ENCODE data around the gene NR2F2.

Gene NR2F2

DNA sequence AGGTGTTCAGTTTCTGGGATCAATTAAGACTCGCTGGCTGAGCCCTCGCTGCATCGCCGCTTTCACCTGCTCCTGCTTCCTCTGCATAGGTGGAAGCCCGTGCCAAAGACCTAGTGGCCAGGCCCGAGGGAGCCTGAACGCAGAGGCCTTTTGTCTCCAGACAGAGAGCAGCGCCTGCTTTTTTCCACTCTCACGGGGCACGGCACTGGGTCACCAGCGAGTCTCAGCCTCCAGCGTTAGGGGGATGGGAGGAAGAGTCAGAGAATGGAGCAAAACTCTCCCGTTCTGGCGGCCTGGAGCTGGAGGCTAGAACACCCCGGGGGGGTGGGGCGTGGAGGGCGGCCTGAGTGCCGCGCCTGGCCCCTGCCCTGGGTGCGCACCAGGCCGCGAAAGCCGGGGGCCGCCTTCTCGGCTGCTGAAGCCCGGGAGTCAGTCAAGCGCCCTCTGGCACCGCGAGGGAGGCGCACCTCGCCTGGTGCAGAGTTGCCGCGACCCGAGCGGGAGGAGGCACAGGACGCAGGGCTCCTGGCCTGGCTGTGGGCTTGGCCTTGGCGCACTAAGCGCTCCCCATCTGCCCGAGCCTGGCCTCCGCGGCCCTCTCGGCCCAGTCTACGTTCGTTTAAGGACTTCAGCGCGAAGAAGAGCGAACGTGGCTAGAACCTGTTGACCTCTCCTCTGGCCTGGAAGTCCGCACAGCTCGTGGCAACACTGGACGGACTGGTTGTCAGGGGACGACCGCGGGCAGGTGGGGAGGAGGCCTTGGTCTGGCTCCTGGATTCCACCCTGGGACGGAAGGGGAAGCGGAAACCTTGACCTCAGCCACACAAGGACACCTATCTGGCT is 21.5 kb downstream of the NR2F2 start:
- TF ChIP-seq, protein P1, sequence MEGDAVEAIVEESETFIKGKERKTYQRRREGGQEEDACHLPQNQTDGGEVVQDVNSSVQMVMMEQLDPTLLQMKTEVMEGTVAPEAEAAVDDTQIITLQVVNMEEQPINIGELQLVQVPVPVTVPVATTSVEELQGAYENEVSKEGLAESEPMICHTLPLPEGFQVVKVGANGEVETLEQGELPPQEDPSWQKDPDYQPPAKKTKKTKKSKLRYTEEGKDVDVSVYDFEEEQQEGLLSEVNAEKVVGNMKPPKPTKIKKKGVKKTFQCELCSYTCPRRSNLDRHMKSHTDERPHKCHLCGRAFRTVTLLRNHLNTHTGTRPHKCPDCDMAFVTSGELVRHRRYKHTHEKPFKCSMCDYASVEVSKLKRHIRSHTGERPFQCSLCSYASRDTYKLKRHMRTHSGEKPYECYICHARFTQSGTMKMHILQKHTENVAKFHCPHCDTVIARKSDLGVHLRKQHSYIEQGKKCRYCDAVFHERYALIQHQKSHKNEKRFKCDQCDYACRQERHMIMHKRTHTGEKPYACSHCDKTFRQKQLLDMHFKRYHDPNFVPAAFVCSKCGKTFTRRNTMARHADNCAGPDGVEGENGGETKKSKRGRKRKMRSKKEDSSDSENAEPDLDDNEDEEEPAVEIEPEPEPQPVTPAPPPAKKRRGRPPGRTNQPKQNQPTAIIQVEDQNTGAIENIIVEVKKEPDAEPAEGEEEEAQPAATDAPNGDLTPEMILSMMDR (IDR thresholded peaks at IDR 0.05; ENCODE audit: insufficient read depth, low read depth, low read length, missing control alignments): no peak
- DNase-seq (ENCODE audit: low read depth): no peak
- no peak overlapping the region for H3K4me3 ChIP-seq (ENCODE audit: low read depth, low read length)

DNA sequence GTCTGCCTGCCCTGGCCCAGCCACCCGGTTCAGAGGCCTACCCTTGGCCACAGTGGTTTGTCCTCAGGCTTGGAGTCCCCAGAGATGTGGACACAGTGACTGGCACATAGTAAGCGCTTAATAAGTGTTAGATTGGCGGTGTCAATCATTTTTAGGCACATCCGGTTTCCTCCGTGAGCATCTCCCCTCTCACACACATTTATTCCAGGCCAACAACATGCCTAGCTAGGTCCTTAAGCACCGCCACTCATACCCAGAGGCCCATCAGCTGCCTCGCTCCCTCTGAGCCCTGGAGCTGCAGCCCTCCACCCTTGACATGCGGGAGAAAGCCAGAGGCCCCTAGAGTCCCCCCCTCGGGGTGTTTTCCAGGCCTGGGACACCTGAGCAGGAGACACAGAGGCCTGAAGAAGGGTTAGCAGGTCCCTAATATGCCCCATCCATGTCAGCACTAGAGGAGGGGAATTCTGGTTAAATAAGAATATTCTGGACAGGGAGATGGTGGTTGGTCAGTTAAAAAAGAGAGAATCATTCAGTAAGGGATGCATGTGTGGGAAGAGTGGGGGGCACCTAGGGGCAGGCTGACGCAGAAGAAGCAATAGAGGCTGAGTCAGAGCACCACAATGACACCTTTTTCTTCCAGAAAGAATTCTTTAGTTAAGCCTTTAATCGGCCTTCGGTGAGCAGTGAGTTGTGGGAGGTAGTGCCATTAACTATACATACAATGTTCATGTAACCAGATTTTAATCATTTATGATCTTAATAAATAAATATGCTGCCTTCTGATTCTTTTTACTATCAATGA is 22.3 kb downstream of the NR2F2 start:
- DNase-seq (ENCODE audit: low read depth): no peak
- no peak overlapping the region for H3K4me3 ChIP-seq (ENCODE audit: low read depth, low read length)
- TF ChIP-seq, protein P1 (IDR thresholded peaks at IDR 0.05; ENCODE audit: insufficient read depth, low read depth, low read length, missing control alignments): no peak

DNA sequence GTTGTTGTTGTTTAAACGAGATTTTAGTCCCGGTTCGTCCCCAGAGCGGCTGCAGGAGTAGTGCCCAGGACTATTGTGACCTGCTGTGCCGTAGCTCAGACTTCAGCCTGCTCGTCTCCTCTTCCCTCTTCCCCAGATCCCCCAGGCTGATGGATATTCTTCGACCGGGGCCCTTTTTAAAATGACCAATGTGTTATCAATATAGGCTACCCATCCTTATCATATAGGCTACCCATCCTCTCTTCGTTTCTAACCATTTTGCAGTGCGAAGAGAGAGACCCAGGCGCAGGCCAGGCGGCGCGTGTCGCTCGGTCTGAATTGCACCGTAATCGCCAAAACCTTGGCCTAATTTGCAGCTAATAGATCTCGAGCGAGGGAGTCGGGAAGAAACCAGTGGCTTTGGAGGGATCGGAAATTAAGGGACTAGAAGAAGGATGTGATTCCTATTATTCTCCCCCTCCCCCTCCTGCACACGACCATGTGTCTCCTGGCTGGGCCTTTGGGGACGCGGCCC is 23.0 kb downstream of the NR2F2 start:
- TF ChIP-seq, protein P1 (IDR thresholded peaks at IDR 0.05; ENCODE audit: insufficient read depth, low read depth, low read length, missing control alignments): no peak
- no peak overlapping the region for H3K4me3 ChIP-seq (ENCODE audit: low read depth, low read length)
- DNase-seq (ENCODE audit: low read depth): no peak

DNA sequence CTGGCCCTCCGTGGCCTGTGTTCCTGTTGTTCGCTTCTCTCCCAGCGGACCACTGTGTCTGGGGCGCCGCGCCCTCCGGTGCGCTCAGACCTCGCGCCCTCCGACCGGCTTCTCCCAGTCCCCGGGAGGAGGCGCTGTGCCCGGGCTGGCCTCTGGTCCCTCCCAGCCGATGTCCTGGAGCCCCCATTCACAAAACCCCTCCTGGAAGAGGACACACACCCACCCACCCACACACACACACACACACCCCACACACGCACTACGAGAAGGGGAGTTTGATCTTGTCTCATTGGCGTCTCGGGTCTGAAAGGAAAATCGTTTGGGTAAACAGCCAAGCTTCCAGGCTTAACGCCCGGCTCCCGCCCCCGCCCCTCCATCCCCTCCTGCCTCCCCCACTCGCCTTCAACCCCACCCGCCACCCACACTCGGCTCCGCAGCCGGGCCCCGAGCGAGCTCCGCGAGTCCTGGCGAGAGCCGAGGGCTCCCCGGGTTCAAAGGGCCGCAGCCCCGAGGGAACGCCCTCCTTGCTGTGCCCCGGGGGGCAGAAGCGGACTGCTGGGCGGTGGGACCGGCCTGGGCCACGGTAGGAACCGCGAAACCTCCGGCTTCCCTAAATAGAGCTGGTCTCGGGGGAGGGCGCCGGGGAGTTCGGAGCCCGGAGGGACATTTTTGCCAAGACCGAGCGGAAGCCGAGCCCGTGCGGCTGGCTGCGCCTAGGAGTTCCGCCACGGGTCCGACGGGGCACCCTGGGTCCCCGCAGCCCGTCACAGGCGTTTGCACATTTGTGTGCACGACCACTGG is 23.6 kb downstream of the NR2F2 start:
- DNase-seq (ENCODE audit: low read depth): no peak
- TF ChIP-seq, protein P1 (IDR thresholded peaks at IDR 0.05; ENCODE audit: insufficient read depth, low read depth, low read length, missing control alignments): no peak
- H3K4me3 ChIP-seq (ENCODE audit: low read depth, low read length): no peak overlapping the region

DNA sequence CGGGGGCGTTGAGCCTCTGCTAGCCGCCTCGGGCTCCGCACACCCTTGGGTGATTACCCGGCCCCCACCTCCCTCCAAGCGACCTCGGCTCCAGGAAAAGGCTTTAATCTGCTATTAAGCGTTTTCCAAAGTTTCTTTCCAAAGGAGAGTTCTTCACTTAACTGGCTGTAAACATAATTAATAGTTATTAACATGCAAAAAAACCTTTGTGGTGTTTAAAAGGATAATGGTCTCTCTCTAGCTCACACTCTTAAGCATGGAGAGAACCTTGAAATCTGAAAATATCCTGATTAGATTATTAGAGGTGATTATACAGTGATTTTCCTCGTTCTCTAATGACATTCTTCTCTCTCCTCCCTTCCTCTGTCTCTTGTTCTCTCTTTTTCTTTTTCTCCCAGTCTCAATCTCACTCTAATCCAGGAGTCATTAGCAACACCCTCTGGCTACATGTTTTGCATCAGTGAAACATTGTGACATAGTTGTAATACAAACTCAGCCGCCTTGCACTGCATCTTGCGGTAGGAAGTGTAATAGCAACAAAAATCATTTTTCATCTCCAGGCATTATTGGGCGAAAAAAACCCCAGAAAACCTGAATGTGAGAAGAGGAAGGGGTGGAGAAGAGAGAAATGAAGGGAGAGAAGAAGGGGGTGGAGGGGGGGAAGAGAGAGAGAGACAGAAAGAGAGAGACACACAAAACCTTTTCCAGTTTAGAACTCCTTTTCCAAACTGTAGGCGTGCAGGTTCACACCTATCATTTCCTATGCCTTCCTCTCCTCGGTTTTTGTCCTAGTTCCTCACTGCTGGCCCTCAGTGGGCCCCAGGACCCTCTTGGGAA is 24.4 kb downstream of the NR2F2 start:
- H3K4me3 ChIP-seq (ENCODE audit: low read depth, low read length): no peak overlapping the region
- TF ChIP-seq, protein P1 (IDR thresholded peaks at IDR 0.05; ENCODE audit: insufficient read depth, low read depth, low read length, missing control alignments): no peak
- DNase-seq (ENCODE audit: low read depth): no peak

All from GM12865 (cell line).